ENCODE measurements around the gene DNASE1L1. TPM values are rescaled to one million over a fixed set of nuclear protein-coding genes. Genes with fewer than 3 reads are reported as not detected.

Gene DNASE1L1
- total RNA-seq, 1 donor from 2014 or later, result 15.8 TPM

GRCh38 chrX:154384284-154384892, 24.7 kb downstream of the DNASE1L1 start:
- Mint-ChIP-seq H3K4me3 (ENCODE audit: unreplicated experiment) (no peak overlapping the region), H3K4me1 (ENCODE audit: low read depth, unreplicated experiment) (no peaks in the 10 kb centered on the region), H3K9me3 (ENCODE audit: unreplicated experiment) (peaks cover 1% of the 10 kb centered on the region), H3K27me3 (ENCODE audit: unreplicated experiment) (peaks cover 2% of the 10 kb centered on the region), H3K27ac (ENCODE audit: unreplicated experiment) (no peak overlapping the region), H3K36me3 (ENCODE audit: unreplicated experiment) (no peaks in the 10 kb centered on the region)
- TF ChIP-seq CTCF (IDR thresholded peaks at IDR 0.05; ENCODE audit: partially characterized antibody, unreplicated experiment), result no peak
- no peak for DNase-seq

- peaks cover 2% of the 10 kb centered on the region for H3K27me3 Mint-ChIP-seq (ENCODE audit: unreplicated experiment)
- H3K27ac Mint-ChIP-seq (ENCODE audit: unreplicated experiment), result no peak overlapping the region
- DNase-seq, result no peak
- peaks cover 1% of the 10 kb centered on the region for H3K9me3 Mint-ChIP-seq (ENCODE audit: unreplicated experiment)
- TF ChIP-seq CTCF (IDR thresholded peaks at IDR 0.05; ENCODE audit: partially characterized antibody, unreplicated experiment), result no peak
- no peaks in the 10 kb centered on the region for H3K36me3 Mint-ChIP-seq (ENCODE audit: unreplicated experiment)
- H3K4me3 Mint-ChIP-seq (ENCODE audit: unreplicated experiment), result no peak overlapping the region
- H3K4me1 Mint-ChIP-seq (ENCODE audit: low read depth, unreplicated experiment), result no peaks in the 10 kb centered on the region
These were observed 25.4 kb downstream of the DNASE1L1 start for GRCh38 chrX:154383359-154384283.

GRCh38 chrX:154382483-154383069, 26.5 kb downstream of the DNASE1L1 start:
- no peak for TF ChIP-seq CTCF (IDR thresholded peaks at IDR 0.05; ENCODE audit: partially characterized antibody, unreplicated experiment)
- Mint-ChIP-seq H3K27me3 (ENCODE audit: unreplicated experiment) (peaks cover 2% of the 10 kb centered on the region), H3K4me3 (ENCODE audit: unreplicated experiment) (no peak overlapping the region), H3K27ac (ENCODE audit: unreplicated experiment) (no peak overlapping the region), H3K4me1 (ENCODE audit: low read depth, unreplicated experiment) (no peaks in the 10 kb centered on the region), H3K36me3 (ENCODE audit: unreplicated experiment) (no peaks in the 10 kb centered on the region), H3K9me3 (ENCODE audit: unreplicated experiment) (peaks cover 1% of the 10 kb centered on the region)
- no peak for DNase-seq

- TF ChIP-seq CTCF (IDR thresholded peaks at IDR 0.05; ENCODE audit: partially characterized antibody, unreplicated experiment), result no peak
- Mint-ChIP-seq H3K4me3 (ENCODE audit: unreplicated experiment) (no peak overlapping the region), H3K27me3 (ENCODE audit: unreplicated experiment) (peaks cover 2% of the 10 kb centered on the region), H3K36me3 (ENCODE audit: unreplicated experiment) (no peaks in the 10 kb centered on the region), H3K27ac (ENCODE audit: unreplicated experiment) (no peak overlapping the region), H3K4me1 (ENCODE audit: low read depth, unreplicated experiment) (no peaks in the 10 kb centered on the region), H3K9me3 (ENCODE audit: unreplicated experiment) (peaks cover 1% of the 10 kb centered on the region)
- DNase-seq, result no peak
These were observed 27.8 kb downstream of the DNASE1L1 start for GRCh38 chrX:154381271-154381670.
